Upper lobe of left lung (tissue), 6 donors: ENCODE data around the gene DDRGK1. TPM values are rescaled to one million over a fixed set of nuclear protein-coding genes. Genes with fewer than 3 reads are reported as not detected.

Source experiments
- ATAC-seq, 2 donors: fragments of 200-7000 bp; cut with Tn5 transposase; one replicate each; pipeline ENCODE4 v1.9.1; 2022; ENCODE audit warnings: mild to moderate bottlenecking in 2 of 2, moderate library complexity in 2 of 2; ENCODE audit not compliant: low FRiP score in 2 of 2
- DNase-seq, 2 donors: peaks; one replicate each; pipeline ENCODE4 v3.0.0-alpha.2; 2019 to 2020
- H3K27ac ChIP-seq, 4 donors: fragments of 200-600 bp; sonication (generic); one replicate each; pipeline ENCODE4 v1.5.1; 2016 to 2019
- H3K27me3 ChIP-seq, 4 donors: fragments of 200-600 bp; sonication (generic); one replicate each; pipeline ENCODE4 v1.5.1; 2017 to 2019
- H3K36me3 ChIP-seq, 4 donors: fragments of 200-600 bp; sonication (generic); one replicate each; pipeline ENCODE4 v1.5.1; 2016 to 2019
- H3K4me1 ChIP-seq, 4 donors: fragments of 200-600 bp; sonication (generic); one replicate each; pipeline ENCODE4 v1.5.1; 2018 to 2019
- H3K4me3 ChIP-seq, 4 donors: fragments of 200-600 bp; sonication (generic); one replicate each; pipeline ENCODE4 v1.5.1; 2017 to 2019; ENCODE audit warnings: mild to moderate bottlenecking in 2 of 4, moderate library complexity in 1 of 4
- H3K9me3 ChIP-seq, 4 donors: fragments of 200-600 bp; sonication (generic); one replicate each; pipeline ENCODE4 v1.5.1; 2018 to 2019
- EP300 ChIP-seq, 4 donors: sonication (generic); formaldehyde crosslinking; IDR thresholded peaks; one replicate each; pipeline ENCODE4 v1.5.1; 2017; ENCODE audit warnings: antibody characterized with exemption in 4 of 4, control low read depth in 2 of 4
- POLR2A ChIP-seq, 4 donors: fragments of 450-650 bp; IDR thresholded peaks; one replicate each; pipeline ENCODE4 v1.5.1; 2016 to 2017; ENCODE audit warnings: antibody characterized with exemption in 4 of 4, mild to moderate bottlenecking in 2 of 4
- POLR2AphosphoS5 ChIP-seq, 2 donors: sonication (generic); formaldehyde crosslinking; IDR thresholded peaks; one replicate each; pipeline ENCODE4 v1.5.1; 2017; ENCODE audit warnings: antibody characterized with exemption in 2 of 2
- WGBS, 2 donors: methylation state at CpG; one replicate each; pipeline ENCODE4 v1.1.5; 2017 to 2018; 5-methylcytosine and 5-hydroxymethylcytosine counted together
- total RNA-seq, 6 donors: library from RNA; depleted of rRNA in 4 of 6; stranded (reverse); fragments of >200 nt in 4 of 6; gene quantifications; one replicate each; pipeline versions ENCODE4 v1.1.0 to v1.2.1, GENCODE V29; 2016 to 2021
- TF ChIP-seq, protein P1 (sequence below), 6 experiments: fragments of 450-650 bp in 4 of 6; fragments of 200-600 bp in 2 of 6; sonication (generic) in 2 of 6; IDR thresholded peaks; one replicate each; pipeline ENCODE4 v1.5.1; 2016 to 2019; ENCODE audit warnings: antibody characterized with exemption in 6 of 6
- donor health status: DM: no; HTN: no; CAD: no; lungs with moderate emphysema.
- donor health status: DM: no; HTN: yes; CAD: no; lungs with severe emphysema.

The DDRGK1 gene
- total RNA-seq, 6 donors from 2014 or later = 90.2 to 192 (median 110) TPM

DNA sequence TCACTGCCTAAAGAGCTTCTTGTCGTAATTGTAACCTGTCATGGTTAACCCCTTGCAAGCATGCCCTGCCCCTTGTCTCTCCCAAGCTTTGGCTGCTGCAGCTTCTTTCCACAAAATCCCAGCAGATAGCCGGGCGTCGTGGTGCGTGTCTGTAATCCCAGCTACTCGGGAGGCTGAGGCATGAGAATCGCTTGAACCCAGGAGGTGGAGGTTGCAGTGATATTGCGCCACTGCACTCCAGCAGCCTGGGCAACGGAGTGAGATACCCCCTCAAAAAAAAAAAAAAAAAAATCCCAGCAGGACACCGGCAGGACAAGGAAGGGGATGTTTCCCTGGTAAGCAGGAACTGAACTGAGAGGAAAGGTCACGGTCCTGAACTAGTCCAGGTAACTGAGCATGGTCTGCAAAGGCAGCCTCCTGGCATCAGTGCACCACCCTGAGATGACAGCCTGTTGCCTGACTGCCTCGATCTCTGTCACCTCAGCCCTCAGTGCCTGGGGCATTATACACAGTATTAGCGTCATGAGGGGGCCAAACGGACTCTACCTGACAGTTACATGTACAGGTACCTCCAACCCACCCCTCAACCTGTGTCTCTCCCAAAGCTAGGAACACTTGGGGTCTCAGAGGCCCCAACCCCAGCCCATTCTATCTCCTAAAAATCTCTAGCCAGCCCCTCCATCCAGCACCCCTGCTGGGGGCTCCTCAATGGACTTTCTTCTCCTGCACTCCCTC is 32.9 kb downstream of the DDRGK1 start:
- Histone ChIP-seq H3K4me3 (no peak overlapping the region), H3K4me1 (peaks cover 9 to 26% (median 20%) of the 10 kb centered on the region in 4 donors), H3K27ac (no peak overlapping the region), H3K36me3 (no peaks in the 10 kb centered on the region), H3K27me3 (peaks cover 0 to 9% (median 2%) of the 10 kb centered on the region in 4 donors), H3K9me3 (no peaks in the 10 kb centered on the region)
- 81 to 83% methylated on average over 14 of the region's 14 CpGs for WGBS, 2 donors
- DNase-seq = no peak
- TF ChIP-seq EP300 (IDR thresholded peaks at IDR 0.05) = no peak
- no peak for ATAC-seq

- peak overlapping the region; percentile 19 to 77 (median 64) for H3K27ac ChIP-seq
- no peaks in the 10 kb centered on the region for H3K9me3 ChIP-seq
- no peak for ATAC-seq
- peaks cover 0 to 9% (median 2%) of the 10 kb centered on the region in 4 donors for H3K27me3 ChIP-seq
- H3K4me1 ChIP-seq = peaks cover 7 to 28% (median 17%) of the 10 kb centered on the region in 4 donors
- no peak for DNase-seq
- H3K36me3 ChIP-seq = peaks cover 0 to 9% (median 0%) of the 10 kb centered on the region in 4 donors
- H3K4me3 ChIP-seq = peak overlapping the region in 2 of 4 donors; percentile 50 to 55
- WGBS, 2 donors = 75 to 99% methylated on average over 4 to 7 of the region's 7 CpGs
- no peak for TF ChIP-seq POLR2A (IDR thresholded peaks at IDR 0.05)
- TF ChIP-seq EP300 (IDR thresholded peaks at IDR 0.05) = no peak
- TF ChIP-seq POLR2AphosphoS5 (IDR thresholded peaks at IDR 0.05) = no peak
- TF ChIP-seq, protein P1, sequence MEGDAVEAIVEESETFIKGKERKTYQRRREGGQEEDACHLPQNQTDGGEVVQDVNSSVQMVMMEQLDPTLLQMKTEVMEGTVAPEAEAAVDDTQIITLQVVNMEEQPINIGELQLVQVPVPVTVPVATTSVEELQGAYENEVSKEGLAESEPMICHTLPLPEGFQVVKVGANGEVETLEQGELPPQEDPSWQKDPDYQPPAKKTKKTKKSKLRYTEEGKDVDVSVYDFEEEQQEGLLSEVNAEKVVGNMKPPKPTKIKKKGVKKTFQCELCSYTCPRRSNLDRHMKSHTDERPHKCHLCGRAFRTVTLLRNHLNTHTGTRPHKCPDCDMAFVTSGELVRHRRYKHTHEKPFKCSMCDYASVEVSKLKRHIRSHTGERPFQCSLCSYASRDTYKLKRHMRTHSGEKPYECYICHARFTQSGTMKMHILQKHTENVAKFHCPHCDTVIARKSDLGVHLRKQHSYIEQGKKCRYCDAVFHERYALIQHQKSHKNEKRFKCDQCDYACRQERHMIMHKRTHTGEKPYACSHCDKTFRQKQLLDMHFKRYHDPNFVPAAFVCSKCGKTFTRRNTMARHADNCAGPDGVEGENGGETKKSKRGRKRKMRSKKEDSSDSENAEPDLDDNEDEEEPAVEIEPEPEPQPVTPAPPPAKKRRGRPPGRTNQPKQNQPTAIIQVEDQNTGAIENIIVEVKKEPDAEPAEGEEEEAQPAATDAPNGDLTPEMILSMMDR (IDR thresholded peaks at IDR 0.05) = no peak
Measured at GRCh38 chr20:3168829-3169590, 35.5 kb downstream of the DDRGK1 start.

DNA sequence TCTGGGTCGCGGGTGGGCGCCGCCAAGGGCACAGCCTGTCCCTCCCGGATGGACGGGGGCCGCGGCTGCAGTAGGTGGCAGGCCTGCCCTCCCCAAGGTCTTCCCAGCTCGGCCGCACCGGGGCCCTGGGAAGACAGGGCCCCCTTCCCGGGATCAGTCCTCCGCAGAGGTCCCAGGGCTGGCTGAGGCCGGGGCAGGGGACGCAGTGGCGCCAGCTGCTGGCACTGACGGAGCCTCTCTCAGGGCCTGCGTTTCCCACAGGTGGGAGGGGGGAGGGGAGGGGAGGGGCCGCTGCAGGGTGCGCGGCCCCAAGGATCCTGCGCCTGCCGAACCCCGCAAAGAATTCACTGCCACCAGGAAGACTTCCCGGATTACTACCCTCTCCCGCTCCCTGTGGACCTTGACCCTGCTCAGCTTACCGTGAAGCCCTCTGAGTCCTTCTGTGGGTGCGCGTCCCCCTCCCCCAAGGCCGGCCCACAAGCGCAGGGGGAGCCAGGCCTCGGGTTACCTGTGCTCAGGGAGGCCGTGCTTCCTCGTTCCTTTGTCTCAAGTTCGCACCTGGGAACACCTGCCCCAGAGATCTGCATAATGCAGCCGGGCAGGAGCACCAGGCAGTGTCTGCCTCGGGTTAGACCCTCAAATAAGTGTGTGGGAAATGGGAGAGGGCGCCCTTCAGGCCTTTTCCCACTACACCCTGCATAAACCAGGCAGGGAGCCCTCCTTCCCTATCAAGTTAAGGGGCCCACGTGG is 36.2 kb downstream of the DDRGK1 start:
- Histone ChIP-seq H3K4me3 (peak overlapping the region in 3 of 4 donors; percentile 47 to 55 (median 50)), H3K9me3 (no peaks in the 10 kb centered on the region), H3K27me3 (peaks cover 0 to 9% (median 2%) of the 10 kb centered on the region in 4 donors), H3K4me1 (peaks cover 7 to 24% (median 17%) of the 10 kb centered on the region in 4 donors), H3K27ac (peak overlapping the region; percentile 38 to 77 (median 64)), H3K36me3 (peaks cover 0 to 9% (median 0%) of the 10 kb centered on the region in 4 donors)
- ATAC-seq (peak; percentile 12 to 76), DNase-seq (peak; percentile 78 to 88)
- 28 to 45% methylated on average over 26 to 33 of the region's 39 CpGs for WGBS, 2 donors
- peak in 1 of 4 donors; percentile 39 for TF ChIP-seq POLR2A (IDR thresholded peaks at IDR 0.05)
- TF ChIP-seq POLR2AphosphoS5 (IDR thresholded peaks at IDR 0.05) = no peak

DNA sequence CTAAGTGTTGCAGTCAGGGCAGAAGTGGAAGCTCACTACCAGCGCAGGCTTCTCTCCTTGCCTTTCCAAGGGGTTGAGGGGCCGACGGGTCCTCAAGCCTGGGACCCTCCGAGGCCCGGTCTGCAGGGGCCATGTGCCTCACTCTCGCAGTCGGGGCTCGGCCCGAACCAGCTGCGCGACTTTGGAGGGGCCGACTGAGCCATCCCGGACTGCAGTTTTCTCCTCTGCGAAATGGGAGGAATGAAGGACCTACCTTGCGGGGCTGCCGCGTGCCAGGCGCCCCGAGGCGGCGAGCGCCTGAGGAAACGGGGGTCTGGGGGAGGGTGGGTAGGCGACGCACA is 36.8 kb downstream of the DDRGK1 start:
- Histone ChIP-seq H3K4me3 (peak overlapping the region in 3 of 4 donors; percentile 47 to 55 (median 50)), H3K27me3 (peaks cover 0 to 9% (median 2%) of the 10 kb centered on the region in 4 donors)

GRCh38 chr20:3166913-3167342 is 37.6 kb downstream of the DDRGK1 start:
- DNase-seq (peak in 1 of 2 donors; percentile 69), ATAC-seq (no peak)
- Histone ChIP-seq H3K36me3 (peaks cover 0 to 9% (median 0%) of the 10 kb centered on the region in 4 donors), H3K27ac (no peak overlapping the region), H3K4me3 (peak overlapping the region in 1 of 4 donors; percentile 50), H3K27me3 (peaks cover 0 to 9% (median 2%) of the 10 kb centered on the region in 4 donors), H3K9me3 (no peaks in the 10 kb centered on the region), H3K4me1 (peaks cover 0 to 14% (median 8%) of the 10 kb centered on the region in 4 donors)
- TF ChIP-seq POLR2A (IDR thresholded peaks at IDR 0.05) = no peak
- TF ChIP-seq, protein P1 (IDR thresholded peaks at IDR 0.05) = no peak
- 96 to 99% methylated on average over 8 to 16 of the region's 16 CpGs for WGBS, 2 donors

More for the DNA sequence above, 36.8 kb downstream of the DDRGK1 start:
- Histone ChIP-seq H3K9me3 (no peaks in the 10 kb centered on the region), H3K36me3 (peaks cover 0 to 9% (median 0%) of the 10 kb centered on the region in 4 donors), H3K4me1 (peaks cover 4 to 20% (median 13%) of the 10 kb centered on the region in 4 donors), H3K27ac (peak overlapping the region; percentile 38 to 77 (median 64))
- ATAC-seq (no peak), DNase-seq (no peak)
- 33 to 81% methylated on average over 11 to 12 of the region's 25 CpGs for WGBS, 2 donors
- TF ChIP-seq EP300 (IDR thresholded peaks at IDR 0.05) (no peak), POLR2AphosphoS5 (IDR thresholded peaks at IDR 0.05) (no peak), POLR2A (IDR thresholded peaks at IDR 0.05) (no peak)
- TF ChIP-seq, protein P1 (IDR thresholded peaks at IDR 0.05) = no peak
